Stimulated activated CD8-positive, alpha-beta memory T cell treated with anti-CD3 and anti-CD28 coated beads, Interleukin-4, amount 100 ng/mL, for 24 hours (primary cell): ENCODE data around the gene FAM20C.

Source experiments
- DNase-seq: peaks from one replicate; pipeline ENCODE4 v3.0.0-alpha.2; 2020; ENCODE audit warnings: low read depth

The FAM20C gene

GRCh38 chr7:159370-160270, 32.8 kb upstream of the FAM20C start:
- no peak for DNase-seq

GRCh38 chr7:160958-161725, 31.2 kb upstream of the FAM20C start:
- DNase-seq = no peak

- DNase-seq = no peak
These were observed 29.6 kb upstream of the FAM20C start for GRCh38 chr7:162632-163297.

- DNase-seq = no peak
These were observed 29.1 kb upstream of the FAM20C start for GRCh38 chr7:163298-163695.

GRCh38 chr7:163971-164881, 28.1 kb upstream of the FAM20C start:
- no peak for DNase-seq

- no peak for DNase-seq
These were observed 27.3 kb upstream of the FAM20C start for GRCh38 chr7:164882-165660.

- no peak for DNase-seq
These were observed 26.6 kb upstream of the FAM20C start for GRCh38 chr7:165661-166337.

- DNase-seq = no peak
These were observed 25.9 kb upstream of the FAM20C start for GRCh38 chr7:166338-167060.

- no peak for DNase-seq
These were observed 25.1 kb upstream of the FAM20C start for GRCh38 chr7:167090-167855.

GRCh38 chr7:167976-168791, 24.2 kb upstream of the FAM20C start:
- no peak for DNase-seq

- no peak for DNase-seq
These were observed 22.8 kb upstream of the FAM20C start for GRCh38 chr7:169276-170172.

- DNase-seq = no peak
These were observed 21.6 kb upstream of the FAM20C start for GRCh38 chr7:170551-171363.

GRCh38 chr7:171364-171904, 20.9 kb upstream of the FAM20C start:
- no peak for DNase-seq

GRCh38 chr7:171912-172515, 20.4 kb upstream of the FAM20C start:
- no peak for DNase-seq

GRCh38 chr7:173209-173918, 19.0 kb upstream of the FAM20C start:
- no peak for DNase-seq
